Erythroblast (primary cell): ENCODE results near the gene SMC1B.

Experiments
- GATA1 ChIP-seq: IDR thresholded peaks from 2 replicates; pipeline ENCODE4 v1.6.1; 2011; ENCODE audit warnings: low read depth, mild to moderate bottlenecking, control low read depth, low read length, moderate library complexity
- POLR2A ChIP-seq: IDR thresholded peaks from 2 replicates; pipeline ENCODE4 v1.6.1; 2011; ENCODE audit warnings: mild to moderate bottlenecking, low read length

DNA sequence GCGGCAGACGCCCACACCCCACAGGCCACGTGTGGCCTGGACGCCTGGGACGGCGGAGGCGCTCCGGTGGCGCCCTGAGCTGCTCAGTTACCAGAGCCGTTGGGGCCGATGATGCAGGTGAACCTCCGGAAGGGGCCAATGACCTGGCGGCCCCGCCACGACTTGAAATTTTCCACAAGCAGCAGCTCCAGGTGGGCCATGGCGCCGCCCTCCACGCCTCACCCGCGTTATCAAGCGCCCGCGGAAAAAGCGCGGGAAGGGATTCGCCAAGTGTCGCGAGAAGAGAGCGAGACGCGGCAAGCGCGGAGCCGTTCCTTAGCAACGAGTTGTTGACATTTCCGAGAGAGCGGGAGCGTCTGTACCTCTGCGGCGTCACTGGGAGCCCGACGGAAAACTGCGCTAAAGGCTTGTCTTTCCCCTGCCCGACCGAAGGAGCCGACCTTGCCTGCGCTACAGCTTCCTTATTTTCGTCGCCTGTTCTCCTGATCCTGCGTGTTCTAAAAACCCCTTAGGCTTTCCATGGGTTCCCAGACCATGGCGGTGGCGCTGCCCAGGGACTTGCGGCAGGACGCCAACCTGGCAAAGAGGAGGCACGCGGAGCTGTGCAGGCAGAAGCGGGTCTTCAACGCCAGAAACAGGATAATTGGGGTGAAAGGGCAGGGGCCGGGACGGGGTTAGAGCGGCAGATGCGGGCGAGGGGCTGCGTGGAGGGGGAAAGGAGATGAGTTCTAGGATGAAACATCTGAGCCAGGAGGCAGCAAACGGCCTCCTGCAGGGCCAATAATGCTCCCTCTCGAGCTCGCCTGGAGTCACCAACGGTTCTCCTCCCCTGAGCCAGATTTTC, at the start of gene SMC1B, which contains the start of gene RIBC2:
- peak; percentile 74 for TF ChIP-seq POLR2A
- no peak for TF ChIP-seq GATA1
